Measurements from ENCODE around the gene RABEP1.

RABEP1 gene

DNA sequence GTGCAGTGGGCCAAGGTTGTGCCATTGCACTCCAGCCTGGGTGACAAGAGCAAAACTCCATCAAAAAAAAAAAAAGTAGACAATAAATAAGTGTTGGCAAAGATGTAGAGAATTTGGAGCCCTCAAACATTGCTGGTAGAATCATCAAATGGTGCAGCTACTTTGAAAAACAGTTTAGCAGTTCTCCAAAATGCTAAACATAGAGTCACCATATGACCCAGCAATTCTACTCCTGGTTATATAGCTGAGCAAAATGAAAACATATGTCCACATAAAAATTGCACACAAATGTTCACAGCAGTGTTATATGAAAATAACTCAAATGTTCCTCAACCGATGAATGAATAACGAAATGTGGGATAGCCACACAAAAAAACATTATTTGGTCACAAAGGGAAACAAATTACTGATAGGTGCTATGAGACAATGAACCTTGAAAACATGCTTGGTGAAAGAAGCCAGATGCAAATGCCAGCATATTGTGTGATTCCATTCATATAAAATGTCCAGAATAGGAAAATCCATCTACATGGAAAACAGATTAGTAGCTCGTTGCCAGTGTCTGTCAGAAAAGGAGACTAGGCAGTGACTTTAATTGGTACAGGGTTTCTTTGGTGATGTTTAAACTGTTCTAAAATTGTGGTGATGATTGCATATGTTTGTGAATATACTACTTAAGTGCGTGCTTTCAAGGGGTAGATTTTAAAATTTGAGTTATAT is 12.7 kb upstream of the RABEP1 start:
- DNase-seq (ENCODE audit: low spot score), result no peak

GRCh38 chr17:5272322-5272721 is 9.8 kb upstream of the RABEP1 start:
- DNase-seq (ENCODE audit: low spot score), result no peak

- DNase-seq (ENCODE audit: low spot score), result no peak
Observed at GRCh38 chr17:5282642-5283217, 646 bp downstream of the RABEP1 start.

DNA sequence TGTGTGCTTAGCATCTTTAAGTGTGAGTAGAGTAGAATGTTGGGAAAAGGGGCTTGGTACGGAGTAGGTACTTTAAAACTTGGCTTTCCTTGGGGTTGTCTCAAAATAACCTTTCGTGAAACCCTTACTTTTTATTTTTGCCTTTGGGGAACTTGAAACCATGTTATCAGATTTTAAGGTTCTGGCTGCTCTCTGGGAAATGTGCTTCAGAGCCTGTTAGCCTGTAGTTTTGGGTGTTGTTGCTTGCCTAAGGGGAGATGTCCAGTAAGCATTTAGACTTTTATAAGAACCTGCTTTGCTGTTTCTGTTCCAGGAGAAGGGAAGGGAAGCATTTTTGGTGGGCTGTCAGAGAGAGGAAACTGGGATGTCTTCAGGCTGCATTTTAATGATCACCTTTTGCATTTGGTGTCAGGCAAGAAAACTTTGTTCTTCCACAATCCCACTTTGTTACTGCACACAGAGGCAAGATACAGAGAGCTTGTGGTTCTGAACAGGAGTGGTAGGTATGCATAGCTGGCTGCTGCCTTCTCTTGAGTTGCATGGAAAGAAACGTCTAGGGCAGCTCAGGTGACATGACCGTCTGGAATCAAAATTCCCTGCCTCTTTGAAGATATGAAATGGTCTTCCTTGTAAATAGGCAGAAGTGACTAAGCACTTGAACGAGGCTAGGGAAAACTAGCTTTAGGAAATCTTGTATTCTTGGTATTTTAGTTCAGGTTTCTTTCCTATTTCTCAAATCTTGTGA is 1.7 kb downstream of the RABEP1 start:
- DNase-seq (ENCODE audit: low spot score), result no peak

DNA sequence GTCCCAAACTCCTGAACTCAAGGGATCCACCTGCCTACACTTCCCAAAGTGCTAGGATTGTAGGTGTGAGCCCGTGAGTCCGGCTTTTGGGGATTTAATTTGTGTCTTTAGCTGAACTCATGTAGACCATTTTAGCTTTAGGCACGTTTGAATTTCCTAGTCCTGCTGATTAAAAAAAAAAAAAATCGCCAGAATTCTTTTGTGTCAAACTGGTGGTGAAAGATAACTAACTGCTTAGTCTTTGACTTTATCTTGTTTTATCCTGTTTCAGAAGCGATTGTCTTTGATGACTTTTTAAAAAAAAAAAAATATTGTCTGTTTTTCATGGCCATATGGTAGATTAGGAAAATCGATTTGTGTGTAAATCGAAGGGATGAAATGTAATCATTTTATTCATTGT is 2.6 kb downstream of the RABEP1 start:
- DNase-seq (ENCODE audit: low spot score), result no peak

DNA sequence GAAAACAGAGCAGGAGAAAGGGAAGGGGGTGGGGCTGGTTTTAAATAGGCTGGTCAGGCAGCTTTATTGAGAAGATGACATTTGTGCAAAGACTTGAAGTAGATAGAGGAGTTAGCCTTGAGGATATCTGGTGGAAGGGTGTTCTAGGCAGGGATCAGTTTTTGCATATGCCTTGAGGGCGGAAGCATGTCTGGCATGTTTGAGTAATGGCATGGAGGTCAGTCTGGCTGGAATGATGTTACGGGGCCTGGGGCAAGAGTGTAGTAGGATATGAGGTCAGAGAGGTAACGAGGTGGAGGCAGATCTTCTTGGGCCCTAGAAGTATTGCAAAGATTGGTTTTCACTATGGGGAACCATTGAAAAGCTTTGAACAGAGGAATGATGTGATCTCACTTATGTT is 4.8 kb downstream of the RABEP1 start:
- DNase-seq (ENCODE audit: low spot score), result no peak

DNA sequence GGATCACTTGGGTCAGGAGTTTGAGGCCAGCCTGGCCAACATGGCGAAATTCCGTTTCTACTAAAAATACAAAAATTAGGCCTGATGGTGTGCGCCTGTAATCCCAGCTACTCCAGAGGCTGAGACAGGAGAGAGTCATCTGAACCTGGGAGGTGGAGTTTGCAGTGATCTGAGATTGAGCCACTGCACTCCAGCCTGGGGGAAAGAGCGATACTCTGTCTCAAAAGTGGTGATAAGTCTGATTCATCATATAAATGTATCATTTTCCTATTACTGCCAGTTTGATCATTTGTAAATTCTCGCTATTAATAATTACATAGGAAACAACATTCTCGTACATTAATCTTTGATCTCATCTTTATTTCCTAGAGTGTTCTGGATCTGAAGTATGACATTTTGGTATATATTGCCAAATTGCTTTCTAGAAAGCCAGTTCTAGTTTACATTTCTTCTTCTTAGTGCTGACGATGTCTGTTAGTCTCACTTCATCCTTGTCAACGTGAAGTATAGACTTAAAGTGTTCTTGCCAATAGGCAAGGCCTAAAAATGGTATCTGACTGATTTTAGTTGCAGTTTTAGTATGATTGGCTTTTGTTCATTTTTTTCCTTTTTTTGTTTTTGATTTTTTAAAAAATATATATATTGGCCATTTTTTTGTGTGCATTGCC is 9.7 kb downstream of the RABEP1 start:
- DNase-seq (ENCODE audit: low spot score), result no peak

DNA sequence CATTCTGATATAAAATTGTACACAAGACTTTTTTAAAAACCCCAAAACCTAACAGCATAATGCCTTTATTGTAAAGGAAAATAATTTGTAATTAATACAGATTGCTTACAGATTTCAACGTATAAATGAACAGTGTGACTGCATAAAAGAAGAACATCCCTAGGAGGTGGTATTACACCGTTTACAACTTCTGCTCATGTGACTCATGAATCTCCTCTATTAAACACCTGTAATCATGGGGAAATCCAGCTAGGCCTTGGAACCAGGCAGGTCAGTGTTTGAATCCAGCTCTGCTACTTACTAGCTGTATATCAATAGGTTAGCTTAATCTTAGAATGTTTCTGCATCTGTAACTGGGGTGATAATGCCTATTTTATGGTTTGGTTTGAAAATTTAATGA is 15.2 kb downstream of the RABEP1 start:
- DNase-seq (ENCODE audit: low spot score), result no peak

GRCh38 chr17:5299383-5299782 is 17.3 kb downstream of the RABEP1 start:
- DNase-seq (ENCODE audit: low spot score), result peak; percentile 14

GRCh38 chr17:5304636-5305035 is 22.6 kb downstream of the RABEP1 start:
- no peak for DNase-seq (ENCODE audit: low spot score)

GRCh38 chr17:5309851-5310250 is 27.8 kb downstream of the RABEP1 start:
- DNase-seq (ENCODE audit: low spot score), result no peak

- DNase-seq (ENCODE audit: low spot score), result no peak
Observed at GRCh38 chr17:5325851-5326250, 43.8 kb downstream of the RABEP1 start.

DNA sequence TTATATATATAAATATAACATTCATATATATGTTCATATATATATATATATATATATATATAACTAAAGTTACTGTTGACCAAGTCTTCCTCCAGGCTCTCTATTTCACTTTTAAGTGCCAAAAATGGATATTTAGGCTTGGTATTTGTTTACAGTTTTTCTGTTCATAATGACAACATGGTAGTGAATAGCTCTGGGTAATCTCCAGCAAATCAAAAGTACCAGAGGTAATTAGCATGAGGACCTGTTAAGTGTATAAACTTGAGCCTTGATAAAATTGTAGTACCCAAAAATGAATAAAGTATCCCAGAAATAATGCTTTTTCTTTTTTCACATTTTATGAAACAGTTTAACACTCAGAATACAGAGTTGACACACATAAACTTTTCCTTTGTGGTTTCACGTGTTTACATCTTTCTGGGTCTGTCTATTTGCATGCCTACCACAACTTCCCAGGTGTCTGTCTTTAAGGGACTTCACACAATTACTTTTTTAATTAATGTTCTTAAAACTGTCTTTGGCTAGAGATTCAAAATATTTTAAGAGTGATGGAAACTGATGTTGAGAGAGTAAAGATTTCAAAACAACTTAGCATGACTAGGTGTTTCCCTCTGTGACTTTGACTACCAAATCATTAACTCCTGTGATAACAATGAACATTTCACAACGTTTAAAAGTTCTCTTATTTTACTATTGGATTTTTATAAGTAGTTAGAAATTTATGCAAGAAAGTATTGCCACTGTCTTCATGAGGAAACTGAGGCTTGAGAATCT is 47.9 kb downstream of the RABEP1 start:
- DNase-seq (ENCODE audit: low spot score), result no peak

DNA sequence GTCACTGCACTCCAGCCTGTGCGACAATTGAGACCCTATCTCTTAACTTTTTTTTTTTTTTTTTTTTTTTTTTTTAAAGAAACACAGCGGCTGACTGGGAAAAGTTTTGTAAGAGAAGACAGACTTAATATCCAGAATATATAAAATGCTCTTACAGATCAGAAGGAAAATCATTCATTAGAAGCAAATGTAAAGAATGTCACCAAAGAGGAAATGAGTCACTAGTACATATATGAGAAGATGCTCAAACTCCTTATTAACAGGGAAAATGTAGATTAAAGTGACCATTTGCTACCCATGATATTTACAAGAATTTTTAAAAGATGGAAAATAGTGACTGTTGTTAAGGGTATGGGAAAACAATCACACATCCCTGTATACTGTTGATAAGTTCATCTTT is 48.9 kb downstream of the RABEP1 start:
- no peak for DNase-seq (ENCODE audit: low spot score)

GRCh38 chr17:5331506-5331905 is 49.4 kb downstream of the RABEP1 start:
- no peak for DNase-seq (ENCODE audit: low spot score)

DNA sequence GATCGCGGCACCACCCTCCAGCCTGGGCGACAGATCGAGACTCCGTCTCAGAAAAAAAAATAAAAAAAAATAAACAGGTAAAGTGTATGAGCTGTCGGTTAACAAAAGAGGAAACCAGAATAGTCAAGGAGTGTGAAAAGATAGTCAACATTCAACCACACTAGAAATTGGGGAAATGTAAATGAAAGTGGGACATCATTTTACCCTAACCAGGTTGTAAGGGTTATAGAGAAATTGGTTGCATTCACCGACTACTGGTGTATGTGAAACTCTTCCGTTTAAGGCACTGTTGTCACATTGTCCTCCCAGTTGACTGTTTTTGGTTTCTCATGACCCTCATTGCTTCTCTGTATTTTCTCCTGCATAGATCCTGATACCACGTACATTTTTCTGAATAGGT is 62.8 kb downstream of the RABEP1 start:
- DNase-seq (ENCODE audit: low spot score), result no peak

DNA sequence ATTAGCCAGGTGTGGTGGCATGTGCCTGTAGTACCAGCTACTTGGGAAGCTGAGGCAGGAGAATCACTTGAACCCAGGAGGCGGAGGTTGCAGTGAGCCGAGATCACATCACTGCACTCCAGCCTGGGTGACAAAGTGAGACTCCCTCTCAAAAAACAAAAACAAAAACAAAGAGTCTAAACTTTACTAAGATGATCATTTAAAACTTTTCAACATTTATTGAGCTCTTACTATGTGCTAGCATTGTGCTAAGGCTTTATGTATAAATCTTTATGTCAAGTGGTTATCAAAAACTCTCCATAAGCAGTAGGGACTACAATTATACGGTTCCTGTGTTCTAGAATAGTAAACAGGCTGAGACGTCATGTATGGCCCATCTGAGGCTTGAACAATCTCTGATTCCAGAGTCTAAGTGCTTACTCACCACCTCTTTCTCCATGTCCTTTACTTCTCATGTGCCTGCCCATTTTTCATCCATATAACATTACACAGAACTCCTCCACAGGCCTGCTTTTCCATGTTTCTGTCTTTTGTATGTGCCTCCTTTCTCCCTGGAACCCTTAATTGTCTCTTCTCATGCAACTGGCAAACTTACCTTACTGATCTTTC is 70.7 kb downstream of the RABEP1 start:
- no peak for DNase-seq (ENCODE audit: low spot score)

DNA sequence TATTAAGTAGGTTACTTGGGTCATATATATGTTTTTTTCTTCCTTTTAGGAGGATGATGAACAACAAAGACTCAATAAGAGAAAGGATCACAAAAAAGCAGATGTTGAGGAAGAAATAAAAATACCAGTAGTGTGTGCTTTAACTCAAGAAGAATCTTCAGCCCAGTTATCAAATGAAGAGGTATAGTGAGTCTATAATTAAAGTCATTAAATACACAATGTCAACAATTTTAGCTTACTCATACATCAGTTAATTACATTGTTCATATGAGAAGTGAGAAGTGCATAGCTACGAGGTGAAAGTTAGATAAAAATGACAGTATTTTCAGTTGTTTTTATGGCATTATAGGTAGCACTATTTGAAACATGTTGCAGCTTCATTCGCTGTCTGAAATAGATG is 72.2 kb downstream of the RABEP1 start:
- DNase-seq (ENCODE audit: low spot score), result no peak

- no peak for DNase-seq (ENCODE audit: low spot score)
Observed at GRCh38 chr17:5354886-5355415, 72.9 kb downstream of the RABEP1 start.

- DNase-seq (ENCODE audit: low spot score), result no peak
Observed at GRCh38 chr17:5355421-5356129, 73.5 kb downstream of the RABEP1 start.

GRCh38 chr17:5361426-5361825 is 79.3 kb downstream of the RABEP1 start:
- no peak for DNase-seq (ENCODE audit: low spot score)
